ENCODE results near the gene TRNAU1AP. TPM values are rescaled to one million over a fixed set of nuclear protein-coding genes. Genes with fewer than 3 reads are reported as not detected.

TRNAU1AP gene
- total RNA-seq, 1 donor from 2014 or later: 23.2 TPM

GRCh38 chr1:28577738-28578536, 25.1 kb downstream of the TRNAU1AP start:
- FAIRE-seq: no peak

GRCh38 chr1:28578696-28579218, 25.9 kb downstream of the TRNAU1AP start:
- Histone ChIP-seq H3K36me3 (ENCODE audit: control insufficient read depth, insufficient read depth, low read length) (peaks cover 25% of the 10 kb centered on the region), H3K27me3 (ENCODE audit: control insufficient read depth, insufficient read depth, low read length) (no peaks in the 10 kb centered on the region), H3K4me3 (ENCODE audit: low read depth, low read length) (no peak overlapping the region)
- no peak for TF ChIP-seq CTCF (IDR thresholded peaks at IDR 0.05; ENCODE audit: insufficient read depth, low read length, severe bottlenecking)
- no peak for DNase-seq (ENCODE audit: low read depth)
- no peak for FAIRE-seq

More at GRCh38 chr1:28577738-28578536, 25.1 kb downstream of the TRNAU1AP start:
- TF ChIP-seq CTCF (IDR thresholded peaks at IDR 0.05; ENCODE audit: insufficient read depth, low read length, severe bottlenecking): no peak
- DNase-seq (ENCODE audit: low read depth): no peak
- no peak overlapping the region for H3K4me3 ChIP-seq (ENCODE audit: low read depth, low read length)
- peaks cover 25% of the 10 kb centered on the region for H3K36me3 ChIP-seq (ENCODE audit: control insufficient read depth, insufficient read depth, low read length)
- H3K27me3 ChIP-seq (ENCODE audit: control insufficient read depth, insufficient read depth, low read length): no peaks in the 10 kb centered on the region

GRCh38 chr1:28579401-28579800, 26.5 kb downstream of the TRNAU1AP start:
- DNase-seq (ENCODE audit: low read depth): no peak
- FAIRE-seq: no peak
- H3K4me3 ChIP-seq (ENCODE audit: low read depth, low read length): no peak overlapping the region
- peaks cover 25% of the 10 kb centered on the region for H3K36me3 ChIP-seq (ENCODE audit: control insufficient read depth, insufficient read depth, low read length)
- no peak for TF ChIP-seq CTCF (IDR thresholded peaks at IDR 0.05; ENCODE audit: insufficient read depth, low read length, severe bottlenecking)
- H3K27me3 ChIP-seq (ENCODE audit: control insufficient read depth, insufficient read depth, low read length): no peaks in the 10 kb centered on the region

- DNase-seq (ENCODE audit: low read depth): peak; percentile 51
- no peak for FAIRE-seq
- peak; percentile 21 for TF ChIP-seq CTCF (IDR thresholded peaks at IDR 0.05; ENCODE audit: insufficient read depth, low read length, severe bottlenecking)
- Histone ChIP-seq H3K36me3 (ENCODE audit: control insufficient read depth, insufficient read depth, low read length) (peaks cover 25% of the 10 kb centered on the region), H3K27me3 (ENCODE audit: control insufficient read depth, insufficient read depth, low read length) (no peaks in the 10 kb centered on the region), H3K4me3 (ENCODE audit: low read depth, low read length) (peak overlapping the region; percentile 96)
Observed at GRCh38 chr1:28580722-28581530, 28.0 kb downstream of the TRNAU1AP start.

GRCh38 chr1:28581531-28582247, 28.8 kb downstream of the TRNAU1AP start:
- H3K27me3 ChIP-seq (ENCODE audit: control insufficient read depth, insufficient read depth, low read length): no peaks in the 10 kb centered on the region
- peaks cover 24% of the 10 kb centered on the region for H3K36me3 ChIP-seq (ENCODE audit: control insufficient read depth, insufficient read depth, low read length)
- no peak for TF ChIP-seq CTCF (IDR thresholded peaks at IDR 0.05; ENCODE audit: insufficient read depth, low read length, severe bottlenecking)
- no peak for FAIRE-seq
- peak overlapping the region; percentile 96 for H3K4me3 ChIP-seq (ENCODE audit: low read depth, low read length)
- peak; percentile 84 for DNase-seq (ENCODE audit: low read depth)
